SU-DHL-6 (cell line): ENCODE measurements around the gene TNIK.
"Not testable (repeated sequence)": the region's sequence is repeated elsewhere in the genome, so short reads cannot be mapped to it uniquely, and the experiment has no call there.

Source experiments
- H2AFZ ChIP-seq: fragments of 200-600 bp; sonication (generic); 2 replicates; pipeline ENCODE4 v1.6.1; 2014; ENCODE audit warnings: low read depth, mild to moderate bottlenecking, moderate library complexity, mixed read lengths, antibody characterized with exemption, low read length; ENCODE audit not compliant: severe bottlenecking
- H3F3A ChIP-seq: fragments of 200-600 bp; shearing (Covaris generic); 2 replicates; pipeline ENCODE4 v1.6.0; 2016; ENCODE audit warnings: antibody characterized with exemption, mild to moderate bottlenecking; ENCODE audit not compliant: insufficient read depth
- H3K27ac ChIP-seq: fragments of 200-600 bp; sonication (generic); 2 replicates; pipeline ENCODE4 v1.5.1; 2016; ENCODE audit warnings: low read depth, mild to moderate bottlenecking, low read length, moderate library complexity, mixed read lengths
- H3K27me3 ChIP-seq: fragments of 200-600 bp; sonication (generic), shearing (Covaris generic); 2 replicates; pipeline ENCODE4 v1.6.0; 2014; ENCODE audit warnings: mild to moderate bottlenecking, low read length
- H3K36me3 ChIP-seq: fragments of 200-600 bp; sonication (generic); 2 replicates; pipeline ENCODE4 v1.6.1; 2014; ENCODE audit warnings: mild to moderate bottlenecking, low read length, mixed read lengths
- H3K4me2 ChIP-seq: fragments of 300-600, 200-600 bp; shearing (Covaris generic), sonication (generic); 2 replicates; pipeline ENCODE4 v1.6.0; 2014; ENCODE audit warnings: low read length, low read depth, mild to moderate bottlenecking; ENCODE audit not compliant: poor library complexity, severe bottlenecking
- H3K4me3 ChIP-seq: fragments of 200-600 bp; sonication (generic); 2 replicates; pipeline ENCODE4 v1.5.1; 2014; ENCODE audit warnings: antibody characterized with exemption, low read length, mild to moderate bottlenecking, mixed read lengths; ENCODE audit not compliant: insufficient read depth, poor library complexity, severe bottlenecking
- H3K79me2 ChIP-seq: fragments of 200-600 bp; sonication (generic); 2 replicates; pipeline ENCODE4 v1.6.1; 2014; ENCODE audit warnings: mild to moderate bottlenecking, low read length, moderate library complexity; ENCODE audit not compliant: insufficient read depth
- H3K9ac ChIP-seq: fragments of 200-600 bp; sonication (generic); 2 replicates; pipeline ENCODE4 v1.7.0; 2014; ENCODE audit warnings: mild to moderate bottlenecking, low read length
- H3K9me2 ChIP-seq: fragments of 200-600 bp; sonication (generic); replicated peaks from 2 replicates; pipeline ENCODE4 v1.6.1; 2014; ENCODE audit warnings: low read length; ENCODE audit not compliant: insufficient read depth
- H3K9me3 ChIP-seq: fragments of 200-600 bp; sonication (generic); 2 replicates; pipeline ENCODE4 v1.6.1; 2014; ENCODE audit warnings: low read length, mixed read lengths; ENCODE audit not compliant: insufficient read depth
- H4K20me1 ChIP-seq: fragments of 200-600 bp; sonication (generic); 2 replicates; pipeline ENCODE4 v1.6.1; 2014; ENCODE audit warnings: low read depth, mild to moderate bottlenecking, antibody characterized with exemption, low read length, moderate library complexity, mixed read lengths
- EZH2phosphoT487 ChIP-seq: fragments of 200-600 bp; sonication (generic), shearing (Covaris generic); conservative IDR thresholded peaks from 2 replicates; pipeline ENCODE4 v1.6.1; 2018; ENCODE audit warnings: mild to moderate bottlenecking, antibody characterized with exemption, low read length, moderate library complexity, mixed read lengths
- TF ChIP-seq, protein P1 (sequence below): fragments of 200-600 bp; sonication (generic); IDR thresholded peaks from one replicate; pipeline ENCODE4 v1.5.1; 2017; ENCODE audit warnings: antibody characterized with exemption, mild to moderate bottlenecking, low read length, moderate library complexity; ENCODE audit not compliant: insufficient read depth, poor library complexity, severe bottlenecking

TNIK gene

DNA sequence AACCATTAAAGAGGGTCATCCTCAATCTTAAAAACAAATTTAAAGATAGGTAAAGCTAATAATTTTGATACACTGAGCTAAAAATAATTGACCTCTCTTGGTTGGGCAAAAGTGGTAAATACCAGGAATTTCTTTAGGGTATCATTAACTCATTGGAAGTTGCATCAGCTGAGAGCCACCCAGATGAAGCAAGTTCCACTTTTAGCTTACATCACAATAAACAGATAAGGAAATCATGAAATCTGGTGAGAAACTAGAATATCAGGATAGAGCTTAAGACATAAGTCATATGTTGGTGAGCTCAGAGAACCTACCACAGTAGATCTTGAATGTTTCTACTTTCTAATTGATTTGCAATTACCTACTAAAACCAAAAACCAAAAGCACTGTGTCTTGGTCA is 336.3 kb downstream of the TNIK start:
- no peak overlapping the region for H2AFZ ChIP-seq
- TF ChIP-seq EZH2phosphoT487: no peak
- TF ChIP-seq, protein P1, sequence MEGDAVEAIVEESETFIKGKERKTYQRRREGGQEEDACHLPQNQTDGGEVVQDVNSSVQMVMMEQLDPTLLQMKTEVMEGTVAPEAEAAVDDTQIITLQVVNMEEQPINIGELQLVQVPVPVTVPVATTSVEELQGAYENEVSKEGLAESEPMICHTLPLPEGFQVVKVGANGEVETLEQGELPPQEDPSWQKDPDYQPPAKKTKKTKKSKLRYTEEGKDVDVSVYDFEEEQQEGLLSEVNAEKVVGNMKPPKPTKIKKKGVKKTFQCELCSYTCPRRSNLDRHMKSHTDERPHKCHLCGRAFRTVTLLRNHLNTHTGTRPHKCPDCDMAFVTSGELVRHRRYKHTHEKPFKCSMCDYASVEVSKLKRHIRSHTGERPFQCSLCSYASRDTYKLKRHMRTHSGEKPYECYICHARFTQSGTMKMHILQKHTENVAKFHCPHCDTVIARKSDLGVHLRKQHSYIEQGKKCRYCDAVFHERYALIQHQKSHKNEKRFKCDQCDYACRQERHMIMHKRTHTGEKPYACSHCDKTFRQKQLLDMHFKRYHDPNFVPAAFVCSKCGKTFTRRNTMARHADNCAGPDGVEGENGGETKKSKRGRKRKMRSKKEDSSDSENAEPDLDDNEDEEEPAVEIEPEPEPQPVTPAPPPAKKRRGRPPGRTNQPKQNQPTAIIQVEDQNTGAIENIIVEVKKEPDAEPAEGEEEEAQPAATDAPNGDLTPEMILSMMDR: no peak
- H3K79me2 ChIP-seq: no peaks in the 10 kb centered on the region
- no peaks in the 10 kb centered on the region for H3K9me3 ChIP-seq
- H3K4me2 ChIP-seq: no peak overlapping the region
- H4K20me1 ChIP-seq: no peaks in the 10 kb centered on the region
- no peaks in the 10 kb centered on the region for H3K27me3 ChIP-seq
- H3K27ac ChIP-seq: no peak overlapping the region
- no peaks in the 10 kb centered on the region for H3K9me2 ChIP-seq
- no peaks in the 10 kb centered on the region for H3K36me3 ChIP-seq
- H3F3A ChIP-seq: no peaks in the 10 kb centered on the region
- H3K4me3 ChIP-seq: no peak overlapping the region
- no peak overlapping the region for H3K9ac ChIP-seq

DNA sequence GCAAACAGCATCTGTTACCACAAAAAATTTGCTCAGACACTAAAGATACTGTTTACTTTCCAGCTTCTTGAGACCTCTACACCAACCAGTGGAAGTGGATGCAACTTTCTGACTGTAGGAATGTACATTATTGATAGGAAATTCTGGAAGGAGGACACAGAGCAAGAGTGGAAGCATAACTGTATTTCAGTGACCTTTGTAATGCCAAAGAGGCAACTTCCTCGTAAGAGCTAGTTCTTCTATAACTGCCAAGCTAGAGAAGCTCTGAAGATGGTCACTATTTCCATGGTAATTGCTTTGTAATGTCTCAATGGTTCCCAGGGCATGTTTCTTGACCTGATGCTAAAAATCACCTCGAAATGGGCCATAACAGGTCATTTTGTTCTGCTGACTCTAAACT is 337.3 kb downstream of the TNIK start:
- Histone ChIP-seq H3K79me2 (no peaks in the 10 kb centered on the region), H3K4me3 (no peak overlapping the region), H3K4me2 (no peak overlapping the region), H3K9me2 (no peaks in the 10 kb centered on the region), H3K36me3 (no peaks in the 10 kb centered on the region), H3K27me3 (no peaks in the 10 kb centered on the region), H2AFZ (no peak overlapping the region), H4K20me1 (no peaks in the 10 kb centered on the region), H3K9me3 (no peaks in the 10 kb centered on the region), H3K27ac (no peak overlapping the region), H3K9ac (no peak overlapping the region), H3F3A (no peaks in the 10 kb centered on the region)
- TF ChIP-seq, protein P1: no peak
- TF ChIP-seq EZH2phosphoT487: no peak

DNA sequence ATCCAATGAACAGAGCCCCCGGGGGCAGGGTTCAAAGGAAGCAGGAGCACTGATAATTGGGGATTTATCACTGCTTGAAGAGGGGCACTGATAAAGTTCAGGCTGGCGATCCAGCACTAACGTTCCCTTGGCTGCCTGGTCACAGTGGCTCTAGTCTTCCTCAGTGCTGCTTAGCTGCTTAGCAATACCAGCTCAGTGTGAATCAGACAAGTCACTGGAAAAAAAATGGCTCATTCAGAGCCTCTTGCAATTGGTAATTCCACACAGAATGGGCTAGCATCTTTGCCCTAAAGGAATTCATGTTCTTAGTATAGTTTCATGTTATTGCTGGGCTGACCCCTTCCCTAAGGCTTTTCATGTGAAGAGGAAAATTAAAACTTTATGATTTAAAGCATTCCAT is 338.0 kb downstream of the TNIK start:
- H3K9me2 ChIP-seq: no peaks in the 10 kb centered on the region
- no peak overlapping the region for H3K4me2 ChIP-seq
- no peak overlapping the region for H3K4me3 ChIP-seq
- no peak overlapping the region for H3K27ac ChIP-seq
- H3K79me2 ChIP-seq: no peaks in the 10 kb centered on the region
- no peak overlapping the region for H3K9ac ChIP-seq
- no peaks in the 10 kb centered on the region for H3F3A ChIP-seq
- H2AFZ ChIP-seq: no peak overlapping the region
- no peaks in the 10 kb centered on the region for H3K36me3 ChIP-seq
- no peak for TF ChIP-seq EZH2phosphoT487
- TF ChIP-seq, protein P1: no peak
- H3K27me3 ChIP-seq: no peaks in the 10 kb centered on the region
- no peaks in the 10 kb centered on the region for H3K9me3 ChIP-seq
- H4K20me1 ChIP-seq: no peaks in the 10 kb centered on the region

DNA sequence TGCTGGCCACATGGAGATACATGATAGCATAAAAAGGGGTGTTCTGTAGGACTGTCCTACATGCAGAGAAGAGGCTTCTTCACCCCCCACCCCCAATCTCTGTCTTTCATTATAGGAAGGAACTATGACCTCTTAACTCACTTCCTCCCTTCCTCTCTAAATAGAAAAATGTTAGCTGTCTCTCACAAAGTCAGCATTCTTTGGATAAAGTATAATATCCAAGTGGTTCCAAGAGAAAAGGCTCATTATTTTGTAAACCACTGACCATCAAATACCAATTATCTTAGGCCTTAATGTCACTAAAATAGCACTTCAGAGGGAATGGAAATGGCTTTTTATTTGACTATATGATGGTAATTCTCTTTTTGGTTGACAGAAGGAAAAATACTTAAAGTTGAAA is 338.4 kb downstream of the TNIK start:
- Histone ChIP-seq H3K27ac (no peak overlapping the region), H3K36me3 (no peaks in the 10 kb centered on the region), H3K79me2 (no peaks in the 10 kb centered on the region), H3K27me3 (no peaks in the 10 kb centered on the region), H3K9me2 (no peaks in the 10 kb centered on the region), H3K4me3 (no peak overlapping the region), H3F3A (no peaks in the 10 kb centered on the region), H3K9ac (no peak overlapping the region), H4K20me1 (no peaks in the 10 kb centered on the region), H3K9me3 (no peaks in the 10 kb centered on the region), H2AFZ (no peak overlapping the region), H3K4me2 (no peak overlapping the region)
- TF ChIP-seq EZH2phosphoT487: no peak
- TF ChIP-seq, protein P1: no peak

DNA sequence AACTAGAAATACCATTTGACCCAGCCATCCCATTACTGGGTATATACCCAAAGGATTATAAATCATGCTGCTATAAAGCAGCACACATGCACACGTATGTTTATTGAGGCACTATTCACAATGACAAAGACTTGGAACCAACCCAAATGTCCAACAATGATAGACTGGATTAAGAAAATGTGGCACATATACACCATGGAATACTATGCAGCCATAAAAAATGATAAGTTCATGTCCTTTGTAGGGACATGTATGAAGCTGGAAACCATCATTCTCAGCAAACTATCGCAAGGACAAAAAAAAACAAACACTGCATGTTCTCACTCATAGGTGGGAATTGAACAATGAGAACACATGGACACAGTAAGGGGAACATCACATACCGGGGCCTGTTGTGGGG is 340.8 kb downstream of the TNIK start:
- not testable (repeated sequence) for H3K36me3 ChIP-seq, H3K79me2 ChIP-seq, H3K9me3 ChIP-seq, H3K27me3 ChIP-seq, H3K9ac ChIP-seq, H3F3A ChIP-seq, H3K27ac ChIP-seq, H3K4me2 ChIP-seq, H3K4me3 ChIP-seq, H3K9me2 ChIP-seq, H2AFZ ChIP-seq, H4K20me1 ChIP-seq
